NCI-H1436 treated with DMSO at 0.1 percent for 48 hours (cell line): Measurements from ENCODE around the gene IGF1.

Source experiments
- DNase-seq: peaks from one replicate; lab custom pipeline; 2025; lab: John Stamatoyannopoulos, UW

IGF1 gene

DNA sequence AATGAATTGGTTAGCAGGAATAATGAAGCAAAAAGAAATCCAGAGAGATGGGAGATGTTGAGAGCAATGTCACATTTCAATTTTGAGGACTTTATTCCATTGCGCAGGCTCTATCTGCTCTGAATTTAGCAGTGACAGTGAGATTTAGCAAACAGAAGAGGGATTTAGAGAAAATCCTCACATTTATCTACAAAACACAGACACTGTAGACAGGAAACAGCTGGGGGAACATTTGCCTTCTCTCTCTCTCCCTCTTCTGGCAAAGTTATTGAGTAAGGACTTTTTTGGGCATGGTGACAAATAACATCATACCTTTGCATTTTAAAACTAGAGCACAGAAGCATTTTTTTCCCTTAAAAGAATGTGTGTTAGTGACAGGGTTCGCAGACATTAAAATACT lies at the start of gene IGF1:
Gene IGF1 (minus strand): TSS at position 158 of the 400 bp plus-strand sequence. CDS start 182 bp downstream, outside the sequence.
- no peak for DNase-seq

DNA sequence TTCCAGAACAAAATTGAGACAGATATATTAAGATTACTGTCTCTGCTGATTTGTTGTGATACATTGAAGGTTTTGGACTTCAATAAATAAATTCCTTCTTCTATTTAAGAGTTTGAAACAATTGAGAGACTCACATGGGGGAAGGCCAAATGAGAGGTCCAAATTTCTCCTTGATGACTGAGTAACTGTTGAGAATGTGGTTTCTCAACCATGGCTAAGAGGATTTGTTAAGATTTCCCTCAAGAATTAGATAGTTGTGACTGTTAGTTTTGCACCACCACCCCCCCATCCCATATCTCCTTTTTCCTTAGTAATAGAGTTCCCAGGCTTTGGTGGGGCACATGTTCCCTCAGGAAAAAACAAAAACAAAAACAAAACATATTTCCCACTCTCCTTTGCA lies 47.7 kb upstream of the IGF1 start:
- no peak for DNase-seq

GRCh38 chr12:102527171-102527720 lies 46.9 kb upstream of the IGF1 start:
- no peak for DNase-seq

GRCh38 chr12:102526656-102527055 lies 46.3 kb upstream of the IGF1 start:
- no peak for DNase-seq

DNA sequence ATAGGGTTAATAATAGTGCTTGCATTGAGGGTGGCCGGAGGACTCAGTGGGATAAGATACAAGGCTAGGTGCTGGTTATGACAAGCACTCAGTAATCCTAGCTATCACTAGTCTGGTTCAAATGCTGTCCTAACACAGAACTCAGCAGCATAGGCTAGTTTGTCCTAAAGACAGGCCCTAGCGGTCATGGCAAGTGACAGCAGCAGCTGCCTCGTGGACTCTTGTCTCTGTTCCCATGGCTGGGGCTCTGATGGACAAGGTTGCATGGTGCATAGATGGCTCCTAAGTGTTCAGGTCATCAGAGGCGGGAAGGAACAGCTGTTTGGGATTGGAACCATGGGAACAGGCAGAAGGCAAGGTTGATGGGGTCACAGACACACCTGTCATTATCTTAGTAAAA lies 42.4 kb upstream of the IGF1 start:
- DNase-seq: no peak

DNA sequence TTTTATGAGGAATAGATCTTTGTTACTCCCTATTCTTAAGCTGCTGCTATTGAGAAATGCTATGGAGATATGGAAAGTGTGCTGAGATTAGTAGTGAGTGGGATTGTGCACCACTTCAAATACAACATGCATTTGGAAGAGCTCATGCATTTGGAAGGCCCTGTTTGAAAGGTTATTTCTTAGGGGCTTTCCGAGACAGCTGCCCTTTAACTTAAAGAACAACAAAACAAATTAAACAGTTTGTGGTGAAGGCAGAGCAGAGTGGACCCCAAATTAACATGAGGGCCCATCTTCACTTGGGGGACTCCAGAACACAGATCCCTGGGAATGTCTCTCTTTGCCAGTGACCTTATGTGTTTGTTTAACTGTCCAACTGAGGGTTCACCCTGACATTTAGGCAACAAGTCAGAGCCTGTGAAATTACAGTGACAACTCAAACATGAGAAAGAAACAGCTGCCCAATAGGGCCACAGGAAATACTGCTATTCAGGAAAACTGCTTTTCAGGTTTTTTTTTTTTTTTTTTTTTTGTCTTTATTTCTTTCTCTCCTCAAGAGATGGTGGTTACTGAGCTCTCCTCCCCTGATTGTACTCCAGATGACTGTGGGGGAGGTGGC lies 41.4 kb upstream of the IGF1 start:
- DNase-seq: no peak

GRCh38 chr12:102518871-102519270 lies 38.5 kb upstream of the IGF1 start:
- no peak for DNase-seq

DNA sequence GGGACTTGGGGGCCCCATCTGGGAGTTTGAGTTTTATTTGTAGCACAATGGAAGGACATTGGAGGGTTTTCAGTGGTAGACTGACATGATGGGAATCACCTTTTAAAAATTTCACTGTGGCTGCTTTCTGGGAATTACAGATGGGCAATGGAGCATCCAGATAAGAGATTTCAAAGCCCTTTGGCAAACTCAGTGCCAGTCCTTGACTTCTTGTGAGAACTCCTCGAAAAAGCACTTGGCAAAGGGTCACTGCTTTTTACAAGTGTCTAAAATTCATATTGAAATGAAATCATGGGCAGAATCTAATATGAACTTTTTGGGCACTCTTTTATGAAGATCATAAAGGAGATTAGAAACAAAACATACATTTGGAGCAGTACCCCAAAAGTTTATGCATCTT lies 34.3 kb upstream of the IGF1 start:
- DNase-seq: no peak

GRCh38 chr12:102513739-102514138 lies 33.4 kb upstream of the IGF1 start:
- DNase-seq: no peak

GRCh38 chr12:102513272-102513671 lies 32.9 kb upstream of the IGF1 start:
- no peak for DNase-seq

DNA sequence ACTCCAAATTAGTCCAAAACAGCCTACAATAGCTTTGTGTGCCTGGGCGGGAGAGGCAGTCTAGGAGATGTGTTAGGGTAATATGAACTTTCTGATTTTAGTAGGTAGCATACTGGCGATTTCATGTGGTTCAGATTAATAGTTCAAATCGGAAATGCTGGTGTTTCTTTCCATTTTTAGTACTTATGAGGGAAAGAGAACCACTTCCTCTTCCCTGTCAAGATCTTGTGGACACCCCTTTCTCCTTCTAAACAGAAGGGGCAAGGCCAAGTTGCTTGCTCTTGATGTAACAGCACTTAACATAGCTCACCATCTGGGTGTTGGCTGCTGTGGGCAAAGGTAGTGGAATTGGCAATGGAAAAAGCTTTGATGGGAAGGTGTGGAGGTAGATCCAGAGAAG lies 32.2 kb upstream of the IGF1 start:
- no peak for DNase-seq

- DNase-seq: no peak
Observed at GRCh38 chr12:102511575-102511974, 31.2 kb upstream of the IGF1 start.

GRCh38 chr12:102510463-102510862 lies 30.1 kb upstream of the IGF1 start:
- no peak for DNase-seq

GRCh38 chr12:102510031-102510430 lies 29.7 kb upstream of the IGF1 start:
- no peak for DNase-seq

- DNase-seq: no peak
Observed at GRCh38 chr12:102509123-102509626, 28.8 kb upstream of the IGF1 start.

- DNase-seq: no peak
Observed at GRCh38 chr12:102508052-102508451, 27.7 kb upstream of the IGF1 start.

DNA sequence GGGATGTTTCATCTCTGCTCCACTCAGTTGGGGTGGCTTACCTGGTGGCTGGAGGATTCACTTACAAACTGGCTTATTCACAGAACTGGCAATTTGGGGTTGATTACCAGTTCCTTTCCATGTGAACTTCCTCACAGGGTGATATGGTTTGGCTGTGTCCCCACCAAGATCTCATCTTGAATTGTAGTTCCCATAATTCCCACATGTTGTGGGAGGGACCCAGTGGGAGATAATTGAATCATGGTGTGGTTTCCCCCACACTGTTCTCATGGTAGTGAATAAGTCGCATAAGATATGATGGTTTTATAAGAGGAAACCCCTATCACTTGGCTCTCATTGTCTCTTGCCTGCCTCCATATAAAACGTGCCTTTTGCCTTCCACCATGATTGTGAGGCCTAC lies 26.9 kb upstream of the IGF1 start:
- no peak for DNase-seq

DNA sequence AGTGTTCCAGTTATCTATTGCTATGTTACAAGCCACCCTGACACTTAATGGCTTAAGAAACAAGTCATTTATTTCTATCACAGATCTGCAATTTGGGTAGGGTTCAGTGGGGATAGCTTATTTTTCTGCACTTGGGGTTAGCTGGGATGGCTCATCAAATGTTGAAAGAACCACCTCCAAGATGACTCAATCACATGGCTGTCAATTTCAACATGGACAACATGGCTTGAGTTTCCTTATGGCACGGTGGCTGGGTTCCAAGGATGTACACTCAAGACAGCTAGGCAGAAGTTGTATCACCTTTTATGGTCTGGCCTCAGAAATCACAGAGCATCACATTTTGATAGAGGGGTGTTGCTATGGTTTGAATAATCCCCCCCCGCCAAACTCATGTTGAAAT lies 24.5 kb upstream of the IGF1 start:
- DNase-seq: no peak

- no peak for DNase-seq
Observed at GRCh38 chr12:102504280-102504679, 23.9 kb upstream of the IGF1 start.

DNA sequence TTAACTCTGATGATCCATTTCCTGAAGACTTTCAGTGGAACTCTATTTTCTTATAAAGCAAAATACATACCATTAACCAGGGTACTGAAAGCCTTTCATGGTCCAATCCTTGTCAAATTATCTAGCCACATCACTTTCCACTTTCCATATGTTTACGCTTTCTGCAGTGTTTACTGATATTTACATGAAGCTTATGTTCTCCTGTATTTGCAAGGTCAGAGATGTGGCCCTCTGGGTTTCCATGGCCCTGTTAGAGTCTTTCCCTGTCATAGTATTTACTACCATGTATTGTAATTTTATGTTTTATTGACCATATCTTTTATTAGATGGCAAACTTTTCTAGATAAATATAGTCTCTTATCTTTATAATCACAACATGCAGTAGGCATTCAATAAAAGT lies 23.5 kb upstream of the IGF1 start:
- DNase-seq: no peak

- DNase-seq: no peak
Observed at GRCh38 chr12:102503056-102503681, 22.8 kb upstream of the IGF1 start.

DNA sequence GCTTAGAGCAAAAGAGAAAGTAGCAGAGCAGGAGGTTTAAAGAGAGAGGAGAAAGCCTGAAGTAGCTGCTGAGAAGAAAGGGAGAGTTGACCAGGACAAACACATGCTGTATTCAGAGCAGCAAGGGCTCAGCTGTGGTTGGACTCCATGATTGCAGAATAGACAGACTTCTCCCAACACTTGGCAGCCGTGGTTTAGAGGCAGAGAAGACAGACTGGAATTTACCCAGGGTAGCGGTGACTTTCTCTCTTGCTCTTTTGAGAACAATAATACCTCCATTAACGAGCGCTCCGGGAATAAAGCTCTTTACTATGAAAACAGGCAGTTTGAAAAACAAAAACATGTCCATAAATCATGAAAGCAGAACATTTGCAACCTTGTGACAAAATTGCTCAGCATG lies 21.4 kb upstream of the IGF1 start:
- DNase-seq: no peak

GRCh38 chr12:102498471-102498870 lies 18.1 kb upstream of the IGF1 start:
- no peak for DNase-seq

- DNase-seq: no peak
Observed at GRCh38 chr12:102497743-102498142, 17.4 kb upstream of the IGF1 start.
